Astrocyte of the cerebellum (primary cell): ENCODE results near the gene KCTD7.
"Not testable (repeated sequence)": the region's sequence is repeated elsewhere in the genome, so short reads cannot be mapped to it uniquely, and the experiment has no call there.

Experiments used
- DNase-seq: peaks from one replicate; pipeline ENCODE4 v3.0.0-alpha.2; 2011; ENCODE audit warnings: low read depth
- H3K4me3 ChIP-seq: 2 replicates; pipeline ENCODE4 v1.5.1; 2011; ENCODE audit warnings: mild to moderate bottlenecking, low read depth, low read length, moderate library complexity
- in situ Hi-C: cut with HindIII; loops from 2 replicates; pipeline ENCODE4 v1.10.0; 2017; ENCODE audit warnings: low sequenced_read_pairs
- TF ChIP-seq, protein P1 (sequence below): IDR thresholded peaks from 2 replicates; pipeline ENCODE4 v1.5.1; 2012; ENCODE audit warnings: low read length, low read depth, moderate library complexity, mild to moderate bottlenecking; ENCODE audit errors: missing control alignments

Gene KCTD7

DNA sequence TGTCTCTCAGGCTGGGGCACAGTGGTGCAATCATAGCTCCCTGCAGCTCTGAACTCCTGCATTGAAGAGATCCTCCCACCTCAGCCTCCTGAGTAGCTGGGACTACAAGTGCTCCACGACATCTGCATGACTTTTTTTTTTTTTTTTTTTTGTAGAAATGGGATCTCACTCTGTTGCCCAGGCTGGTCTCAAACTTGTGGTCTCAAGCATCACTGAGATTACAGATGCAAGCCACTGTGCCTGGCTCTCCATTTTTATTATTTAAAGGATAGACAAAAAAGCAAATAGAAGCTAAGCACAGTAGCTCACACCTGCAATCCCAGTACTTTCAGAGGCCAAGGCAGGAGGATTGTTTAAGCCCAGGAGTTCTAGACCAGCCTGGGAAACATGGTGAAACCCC is 13.0 kb upstream of the KCTD7 start:
- in situ Hi-C loops = no loop called here
- no peak for DNase-seq
- TF ChIP-seq, protein P1, sequence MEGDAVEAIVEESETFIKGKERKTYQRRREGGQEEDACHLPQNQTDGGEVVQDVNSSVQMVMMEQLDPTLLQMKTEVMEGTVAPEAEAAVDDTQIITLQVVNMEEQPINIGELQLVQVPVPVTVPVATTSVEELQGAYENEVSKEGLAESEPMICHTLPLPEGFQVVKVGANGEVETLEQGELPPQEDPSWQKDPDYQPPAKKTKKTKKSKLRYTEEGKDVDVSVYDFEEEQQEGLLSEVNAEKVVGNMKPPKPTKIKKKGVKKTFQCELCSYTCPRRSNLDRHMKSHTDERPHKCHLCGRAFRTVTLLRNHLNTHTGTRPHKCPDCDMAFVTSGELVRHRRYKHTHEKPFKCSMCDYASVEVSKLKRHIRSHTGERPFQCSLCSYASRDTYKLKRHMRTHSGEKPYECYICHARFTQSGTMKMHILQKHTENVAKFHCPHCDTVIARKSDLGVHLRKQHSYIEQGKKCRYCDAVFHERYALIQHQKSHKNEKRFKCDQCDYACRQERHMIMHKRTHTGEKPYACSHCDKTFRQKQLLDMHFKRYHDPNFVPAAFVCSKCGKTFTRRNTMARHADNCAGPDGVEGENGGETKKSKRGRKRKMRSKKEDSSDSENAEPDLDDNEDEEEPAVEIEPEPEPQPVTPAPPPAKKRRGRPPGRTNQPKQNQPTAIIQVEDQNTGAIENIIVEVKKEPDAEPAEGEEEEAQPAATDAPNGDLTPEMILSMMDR = no peak
- H3K4me3 ChIP-seq = no peak overlapping the region

- no peak overlapping the region for H3K4me3 ChIP-seq
- no peak for DNase-seq
- in situ Hi-C loops = no loop called here
- TF ChIP-seq, protein P1 = no peak
Observed at GRCh38 chr7:66617295-66617694, 11.4 kb upstream of the KCTD7 start.

- DNase-seq, H3K4me3 ChIP-seq, in situ Hi-C loops: not testable (repeated sequence)
Observed at GRCh38 chr7:66619341-66619948, 9.2 kb upstream of the KCTD7 start.

GRCh38 chr7:66626331-66626934 is 2.2 kb upstream of the KCTD7 start:
- no peak overlapping the region for H3K4me3 ChIP-seq
- in situ Hi-C loops = no loop called here
- TF ChIP-seq, protein P1 = no peak
- DNase-seq = no peak

DNA sequence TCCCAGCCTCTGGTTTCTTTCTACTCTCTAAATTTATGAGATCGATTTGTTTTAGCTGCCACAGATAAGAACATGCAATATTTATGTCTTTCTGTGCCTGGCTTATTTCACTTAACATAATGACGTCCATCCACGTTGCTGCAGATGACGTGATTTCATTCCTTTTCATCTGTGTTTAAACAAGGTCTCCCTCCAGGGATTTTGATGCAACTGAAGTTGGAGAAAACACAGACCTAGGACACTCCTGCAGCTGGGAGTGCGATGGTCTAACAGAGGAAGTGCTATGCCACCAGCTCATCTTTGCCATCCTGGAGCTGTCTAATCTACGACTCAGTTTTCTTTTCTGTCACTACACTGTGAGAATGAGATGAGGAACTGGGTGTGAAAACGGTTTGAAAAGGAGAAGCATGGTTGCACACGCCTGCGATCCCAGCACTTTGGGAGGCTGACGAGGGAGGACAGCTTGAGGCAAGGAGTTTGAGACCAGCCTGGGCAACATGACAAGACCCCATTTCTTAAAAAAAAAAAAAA is 1.5 kb upstream of the KCTD7 start:
- H3K4me3 ChIP-seq = no peak overlapping the region
- in situ Hi-C loops = no loop called here
- DNase-seq = no peak
- TF ChIP-seq, protein P1 = no peak

DNA sequence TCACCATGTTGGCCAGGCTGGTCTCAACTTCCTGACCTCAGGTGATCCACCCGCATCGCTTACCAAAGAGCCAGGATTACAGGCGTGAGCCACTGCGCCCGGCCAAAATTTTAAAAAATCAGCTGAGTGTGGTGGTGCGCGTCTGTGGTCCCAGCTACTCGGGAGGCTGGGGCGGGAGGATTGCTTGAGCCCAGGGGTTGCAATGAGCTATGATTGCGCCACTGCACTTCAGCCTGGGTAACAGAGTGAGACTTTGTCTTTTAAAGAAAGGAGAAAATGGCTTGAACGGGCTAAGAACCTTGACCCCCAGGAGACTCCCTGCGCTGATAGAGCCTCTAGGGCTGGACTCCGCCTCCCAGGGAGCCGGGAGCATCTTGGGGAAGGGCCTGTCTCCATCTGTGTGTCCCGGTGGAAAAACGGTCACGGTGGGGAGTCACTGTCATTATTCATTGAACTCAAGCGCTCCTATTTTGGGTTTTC is 760 bp upstream of the KCTD7 start:
- TF ChIP-seq, protein P1 = no peak
- H3K4me3 ChIP-seq = peak overlapping the region; percentile 81
- in situ Hi-C loops = no loop called here
- DNase-seq = no peak
